ELF-1 (cell line): ENCODE results near the gene MGAT5.

ENCODE experiments used
- DNase-seq: peaks from one replicate; pipeline ENCODE4 v3.0.0-alpha.2; 2016; ENCODE audit warnings: low read depth, low spot score

The MGAT5 gene

DNA sequence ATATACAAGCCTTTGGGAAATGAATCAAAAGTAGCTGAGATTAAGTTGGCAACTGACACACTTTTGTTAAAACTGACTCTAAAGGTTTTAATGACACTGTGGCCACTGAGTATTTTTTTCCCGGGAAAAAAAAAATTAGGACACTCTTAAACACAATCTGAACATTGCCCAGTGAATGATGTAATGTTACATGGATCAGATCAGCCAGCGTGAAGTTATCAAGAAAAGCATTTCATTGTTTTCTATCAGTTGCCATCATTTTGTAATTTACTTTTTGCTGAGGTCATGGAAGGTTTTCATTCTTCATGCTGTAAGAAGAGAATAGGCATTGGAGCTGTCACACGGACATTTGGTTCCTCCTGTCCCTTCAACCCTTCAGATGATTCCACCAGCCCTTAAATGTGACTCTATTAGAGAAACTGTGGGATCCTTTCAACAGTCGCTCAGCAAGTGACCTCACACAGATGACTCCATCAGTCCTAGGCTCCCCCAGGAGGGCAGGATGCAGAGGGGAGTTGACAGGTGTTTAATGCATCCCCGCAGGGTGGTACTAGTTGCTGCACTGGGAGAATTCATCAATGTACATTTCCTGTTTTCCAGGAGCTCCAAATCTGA lies 164.2 kb downstream of the MGAT5 start:
- DNase-seq = no peak

GRCh38 chr2:134420259-134420658 lies 166.4 kb downstream of the MGAT5 start:
- DNase-seq = peak; percentile 56

DNA sequence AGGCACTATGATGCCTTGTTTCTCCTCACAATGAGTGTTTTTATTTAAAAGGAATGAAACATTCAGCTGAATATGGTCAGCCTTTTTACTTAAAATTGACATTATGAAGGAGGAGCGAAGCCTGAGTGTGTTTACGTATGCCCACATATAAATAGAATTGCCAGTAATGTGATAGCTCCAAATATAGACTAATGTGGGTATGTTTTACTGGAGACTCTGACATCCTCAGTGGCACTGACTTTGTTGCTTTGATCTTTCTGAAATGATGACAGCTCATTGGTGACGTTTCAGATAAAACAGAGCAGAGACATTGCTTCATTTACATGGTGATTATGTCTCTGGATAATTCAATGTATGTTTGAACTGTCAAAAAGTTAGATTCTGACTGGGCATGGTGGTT lies 167.0 kb downstream of the MGAT5 start:
- no peak for DNase-seq

DNA sequence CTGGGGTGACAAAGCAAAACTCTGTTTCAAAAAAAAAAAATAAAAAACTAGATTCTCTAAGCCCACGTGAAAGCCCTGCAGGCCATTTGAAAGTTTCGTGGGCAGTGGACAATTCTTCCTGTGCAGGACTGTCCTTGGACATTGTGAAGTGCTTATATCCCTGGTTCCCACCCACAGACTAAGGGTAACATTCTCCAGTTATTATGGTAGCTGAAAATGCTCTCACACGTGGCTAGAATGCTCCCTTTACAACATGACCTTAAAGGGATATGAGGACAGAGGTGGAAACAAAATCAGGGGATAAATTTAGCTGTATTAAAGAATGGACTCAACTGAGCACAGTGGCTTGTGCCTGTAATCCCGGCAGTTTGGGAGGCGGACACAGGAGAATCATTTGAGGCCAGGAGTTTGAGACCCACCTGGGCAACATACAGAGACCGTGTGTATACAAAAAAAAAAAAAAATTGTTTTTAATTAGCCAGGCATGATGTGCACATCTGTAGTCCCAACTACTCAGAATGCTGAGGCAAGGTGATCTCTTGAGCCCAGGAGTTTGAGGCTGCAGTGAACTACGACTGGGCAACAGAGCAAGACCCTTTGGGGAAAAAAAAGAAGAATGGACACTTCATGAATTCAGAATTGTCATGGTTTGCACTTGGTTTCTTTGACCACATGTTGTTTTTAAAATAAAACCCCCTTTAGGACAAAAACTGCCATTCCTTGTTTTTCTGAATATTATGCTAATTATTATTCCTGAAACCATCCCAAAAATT lies 167.9 kb downstream of the MGAT5 start:
- DNase-seq = no peak

- no peak for DNase-seq
Observed at GRCh38 chr2:134425724-134426496, 172.0 kb downstream of the MGAT5 start.

DNA sequence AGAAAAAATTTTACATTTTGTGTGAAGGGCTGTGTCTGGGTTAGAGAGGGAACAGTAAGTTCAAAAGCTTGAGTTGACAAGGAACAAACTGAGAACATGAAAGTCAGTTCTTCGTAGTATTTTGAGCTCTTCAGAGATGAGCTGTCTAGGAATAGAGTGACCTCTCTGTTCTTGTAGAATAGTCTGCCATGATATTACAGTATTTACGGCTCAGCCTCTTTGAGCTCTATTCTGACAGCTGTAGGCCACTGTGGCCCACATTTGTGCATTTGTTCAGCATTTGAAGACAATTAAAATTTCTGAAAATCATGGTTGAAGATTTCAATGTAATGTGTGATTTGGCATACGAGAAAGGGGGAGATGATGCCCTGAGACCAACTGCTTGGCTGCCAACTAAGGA lies 172.8 kb downstream of the MGAT5 start:
- DNase-seq = no peak

GRCh38 chr2:134429886-134430285 lies 176.0 kb downstream of the MGAT5 start:
- no peak for DNase-seq

DNA sequence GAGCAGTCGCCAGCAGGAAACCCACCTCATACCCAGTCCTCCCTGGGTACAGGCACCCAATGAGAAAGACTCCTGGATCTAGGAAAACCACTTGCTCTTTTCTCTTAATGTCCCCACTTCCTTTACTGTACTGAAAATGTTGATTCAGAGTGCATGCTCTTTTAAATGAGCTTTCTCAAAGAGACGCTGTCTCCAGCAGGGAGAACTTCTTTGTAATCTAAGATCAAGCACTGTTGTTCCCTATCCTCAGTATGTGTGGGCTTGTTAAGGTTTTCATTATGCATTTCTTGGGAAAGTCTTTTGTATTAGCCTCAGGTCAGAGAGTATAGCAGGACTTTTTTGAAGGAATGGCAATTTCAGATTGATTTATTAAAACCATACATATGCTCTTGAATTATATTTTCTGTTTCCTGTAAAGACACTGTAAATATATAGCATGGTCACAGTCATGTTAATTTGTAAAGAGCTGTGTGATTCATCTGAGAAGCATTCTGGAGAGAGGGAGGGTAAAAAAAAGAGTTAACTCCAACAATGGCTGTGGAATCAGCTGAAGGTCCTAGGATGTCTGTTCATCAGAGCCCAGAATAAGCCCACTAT lies 178.1 kb downstream of the MGAT5 start:
- DNase-seq = peak; percentile 40

DNA sequence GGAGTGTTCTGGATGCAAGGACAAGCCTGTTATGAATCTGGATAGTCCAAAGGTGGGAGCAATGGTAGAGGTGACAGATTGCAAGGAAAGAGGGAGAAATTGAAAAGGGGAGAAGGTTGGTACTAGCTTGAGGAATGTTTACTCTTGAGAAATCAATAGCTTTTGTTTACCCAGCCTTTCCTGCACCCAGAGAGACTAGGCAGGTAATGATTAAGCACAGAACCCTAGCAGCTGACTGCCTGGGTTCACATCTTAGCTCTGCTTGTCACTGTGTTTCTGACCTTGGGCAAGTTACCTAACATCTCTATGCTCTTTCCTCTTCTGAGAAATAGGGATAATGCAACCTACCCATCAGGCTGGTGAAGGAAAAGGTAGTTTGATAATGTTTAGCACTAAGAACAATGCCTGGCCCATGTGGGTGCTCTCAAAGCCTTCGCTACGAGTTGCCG lies 178.6 kb downstream of the MGAT5 start:
- no peak for DNase-seq

DNA sequence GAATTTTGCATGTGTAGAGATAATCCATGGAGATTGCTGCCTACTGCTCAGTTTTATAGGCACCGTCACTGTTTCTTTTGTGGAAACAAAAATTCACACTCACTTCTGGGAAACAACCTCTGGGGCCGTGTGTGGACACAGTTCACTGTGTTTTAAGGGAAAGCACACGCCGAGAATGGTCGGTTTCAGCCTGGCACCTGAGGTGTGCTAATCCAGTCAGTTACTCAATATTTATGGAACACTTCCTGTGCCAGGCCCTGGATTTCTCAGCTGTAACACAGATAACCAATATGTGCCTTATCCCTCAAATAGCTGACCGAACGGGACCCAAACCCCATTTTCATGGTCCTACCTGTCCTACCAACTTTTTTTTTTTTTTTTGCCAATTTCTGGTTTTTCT lies 179.6 kb downstream of the MGAT5 start:
- no peak for DNase-seq

DNA sequence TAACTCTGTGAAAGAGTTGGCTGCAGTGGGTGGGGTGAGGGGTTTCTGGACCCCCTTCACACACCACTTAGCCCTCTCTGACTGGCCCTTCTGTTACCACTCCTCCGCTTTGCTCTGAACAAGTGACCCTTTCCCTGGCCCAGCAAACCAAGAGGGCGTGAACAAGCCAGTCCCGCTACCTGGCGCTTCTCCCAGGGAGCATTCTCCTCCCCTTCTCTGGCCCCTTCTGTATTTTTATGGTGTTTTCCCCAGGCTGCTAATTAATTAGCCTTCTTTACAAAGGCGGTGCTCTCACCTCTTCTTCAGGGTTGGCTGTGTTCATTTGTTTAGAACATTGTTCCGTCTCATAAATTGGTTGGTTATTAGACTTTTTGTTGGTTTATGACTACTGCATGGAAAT lies 180.1 kb downstream of the MGAT5 start:
- DNase-seq = no peak

- no peak for DNase-seq
Observed at GRCh38 chr2:134435505-134435904, 181.6 kb downstream of the MGAT5 start.

DNA sequence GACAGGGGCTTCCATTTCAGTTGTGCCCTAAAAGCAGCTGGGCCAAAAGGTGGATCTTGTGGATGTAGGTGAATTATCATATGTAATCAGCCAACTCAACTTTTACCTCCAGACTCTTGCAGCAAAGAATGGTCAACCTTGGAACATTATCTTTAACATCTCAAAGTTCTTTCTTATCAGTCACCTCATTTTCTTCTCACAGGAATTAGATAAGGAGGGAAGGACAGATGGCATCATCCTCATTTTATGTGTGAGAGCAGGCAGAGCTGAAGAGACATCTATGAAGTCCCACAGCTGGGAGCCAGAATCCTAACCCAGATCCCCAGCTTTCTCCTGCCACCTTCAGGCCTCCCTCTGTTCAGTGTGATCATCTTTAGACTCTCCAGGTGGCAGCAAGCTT lies 182.1 kb downstream of the MGAT5 start:
- no peak for DNase-seq

DNA sequence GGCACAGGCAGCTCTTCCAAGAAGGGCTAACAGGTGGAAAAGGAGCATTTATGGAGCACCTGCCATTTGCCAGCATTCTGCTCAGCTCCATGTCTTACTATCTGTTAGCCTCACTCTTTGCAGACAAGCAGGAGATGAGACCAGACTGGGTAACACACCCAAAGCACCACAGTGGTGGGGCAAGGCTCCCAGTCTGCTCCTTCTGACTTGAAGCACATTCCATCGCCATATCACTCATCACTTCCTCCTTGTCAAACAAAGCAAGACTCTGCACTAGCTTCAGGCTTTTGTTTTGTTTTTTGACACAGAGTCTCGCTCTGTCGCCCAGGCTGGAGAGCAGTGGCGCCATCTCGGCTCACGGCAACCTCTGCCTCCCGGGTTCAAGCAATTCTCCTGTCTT lies 182.8 kb downstream of the MGAT5 start:
- DNase-seq = no peak

DNA sequence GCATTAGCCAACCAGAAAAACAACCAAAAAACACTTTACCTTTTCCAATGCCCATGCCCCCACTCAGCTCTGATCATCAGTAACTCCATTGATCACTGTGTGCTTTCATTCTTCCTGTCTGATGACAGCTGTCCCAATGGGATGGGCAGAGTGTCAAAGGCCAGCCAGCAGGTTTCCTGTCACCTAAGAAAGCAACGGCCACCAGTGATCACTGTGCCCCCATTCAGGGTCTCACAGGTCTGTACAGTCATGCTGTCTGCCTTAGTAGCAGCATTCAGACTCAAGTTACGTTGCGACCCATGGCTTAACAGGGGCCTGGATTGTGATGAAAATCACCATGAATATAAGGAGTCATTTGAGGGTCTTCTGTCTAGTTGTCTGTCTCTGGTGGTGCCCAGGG lies 184.5 kb downstream of the MGAT5 start:
- no peak for DNase-seq

DNA sequence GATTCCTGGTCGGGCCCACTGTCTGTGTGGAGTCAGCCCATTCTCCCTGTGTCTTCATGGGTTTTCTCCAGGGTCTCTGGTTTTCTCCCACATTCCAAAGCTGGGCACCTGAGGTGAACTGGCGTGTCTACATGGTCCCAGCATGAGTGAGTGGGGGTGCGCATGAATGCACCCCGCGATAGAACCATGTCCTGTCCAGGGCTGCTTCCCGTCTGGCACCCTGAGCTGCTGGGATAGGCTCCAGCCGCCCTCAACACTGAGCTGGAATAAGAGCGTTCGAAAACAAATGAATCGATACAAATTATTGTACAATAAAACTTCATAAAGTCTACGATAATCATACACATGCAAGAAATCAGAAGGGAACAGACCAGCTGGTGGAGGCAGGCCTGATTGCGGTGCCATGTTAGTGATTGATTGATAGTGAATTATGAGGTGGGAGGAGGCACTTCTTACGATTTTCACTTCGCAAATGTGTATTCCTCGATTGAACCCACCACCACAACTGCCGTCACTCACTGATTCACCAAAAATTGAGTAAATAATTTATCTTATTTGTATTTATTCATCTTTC lies 186.6 kb downstream of the MGAT5 start:
- no peak for DNase-seq

GRCh38 chr2:134441153-134441863 lies 187.4 kb downstream of the MGAT5 start:
- DNase-seq = no peak

GRCh38 chr2:134443814-134444480 lies 190.1 kb downstream of the MGAT5 start:
- DNase-seq = no peak

- DNase-seq = no peak
Observed at GRCh38 chr2:134445116-134445515, 191.2 kb downstream of the MGAT5 start.

DNA sequence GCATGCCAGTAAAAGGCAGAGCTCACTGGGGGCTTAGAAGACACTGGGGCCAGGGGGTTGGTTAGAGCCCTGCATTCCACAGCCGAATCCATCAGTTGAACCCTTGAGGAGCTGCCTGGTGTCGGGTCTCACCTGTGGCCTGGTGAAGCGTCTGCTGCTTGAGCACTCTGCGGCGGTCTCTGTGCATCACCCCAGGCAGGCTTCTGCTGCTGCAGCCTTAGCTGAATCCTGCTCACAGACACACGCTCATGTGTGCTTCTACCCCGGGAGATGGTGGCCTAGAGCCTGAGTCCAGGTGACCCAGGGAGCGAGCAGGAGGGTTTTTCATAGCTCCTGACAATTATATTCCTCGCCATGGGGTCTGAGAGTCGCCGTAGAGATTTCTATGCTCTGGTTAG lies 192.1 kb downstream of the MGAT5 start:
- no peak for DNase-seq
